Activated naive CD4-positive, alpha-beta T cell treated with anti-CD3 and anti-CD28 coated beads, Interleukin-2, amount 50 U/mL, for 24 hours (primary cell): ENCODE measurements around the gene PRMT5.
"Not testable (repeated sequence)": the region's sequence is repeated elsewhere in the genome, so short reads cannot be mapped to it uniquely, and the experiment has no call there.

Source experiments
- H3K27ac Mint-ChIP-seq: one replicate; pipeline ENCODE4 v1.8.0; 2021; ENCODE audit warnings: mild to moderate bottlenecking, mixed read lengths
- H3K27me3 Mint-ChIP-seq: one replicate; pipeline ENCODE4 v1.8.0; 2021; ENCODE audit warnings: mixed read lengths
- H3K36me3 Mint-ChIP-seq: one replicate; pipeline ENCODE4 v1.8.0; 2021; ENCODE audit warnings: mixed read lengths
- H3K4me1 Mint-ChIP-seq: one replicate; pipeline ENCODE4 v1.8.0; 2021; ENCODE audit warnings: mixed read lengths
- H3K4me3 Mint-ChIP-seq: one replicate; pipeline ENCODE4 v1.8.0; 2021; ENCODE audit warnings: mild to moderate bottlenecking, mixed read lengths
- H3K9me3 Mint-ChIP-seq: one replicate; pipeline ENCODE4 v1.8.0; 2021; ENCODE audit warnings: mixed read lengths

The PRMT5 gene

GRCh38 chr14:22955702-22956569, 26.8 kb upstream of the PRMT5 start:
- Mint-ChIP-seq H3K4me3 (peak overlapping the region; percentile 93), H3K36me3 (peaks cover 3% of the 10 kb centered on the region), H3K27ac (peak overlapping the region; percentile 93)

GRCh38 chr14:22952418-22952817, 23.2 kb upstream of the PRMT5 start:
- H3K4me3 Mint-ChIP-seq = no peak overlapping the region
- H3K36me3 Mint-ChIP-seq = peaks cover 7% of the 10 kb centered on the region
- peaks cover 20% of the 10 kb centered on the region for H3K4me1 Mint-ChIP-seq
- no peaks in the 10 kb centered on the region for H3K27me3 Mint-ChIP-seq
- H3K27ac Mint-ChIP-seq = peak overlapping the region; percentile 30
- no peaks in the 10 kb centered on the region for H3K9me3 Mint-ChIP-seq

More at GRCh38 chr14:22955702-22956569, 26.8 kb upstream of the PRMT5 start:
- no peaks in the 10 kb centered on the region for H3K27me3 Mint-ChIP-seq
- H3K9me3 Mint-ChIP-seq = no peaks in the 10 kb centered on the region
- H3K4me1 Mint-ChIP-seq = peaks cover 20% of the 10 kb centered on the region

DNA sequence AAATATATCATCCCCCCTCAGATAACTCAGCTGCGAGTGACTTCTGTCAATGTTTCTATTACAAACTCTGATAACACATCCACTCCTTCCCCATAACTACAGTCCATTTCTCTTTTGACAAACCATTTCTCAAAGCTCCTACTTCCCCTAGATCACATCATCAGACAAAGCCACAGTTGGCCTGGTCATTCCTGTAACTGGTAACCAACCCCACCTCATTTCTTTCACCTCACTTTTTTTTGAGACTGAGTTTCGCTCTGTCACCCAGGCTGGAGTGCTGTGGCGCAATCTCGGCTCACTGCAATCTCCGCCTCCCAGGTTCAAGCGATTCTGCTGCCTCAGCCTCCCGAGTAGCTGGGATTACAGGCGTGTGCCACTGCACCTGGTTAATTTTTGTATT, 22.6 kb upstream of the PRMT5 start:
- H3K36me3 Mint-ChIP-seq = peaks cover 10% of the 10 kb centered on the region
- not testable (repeated sequence) for H3K27me3 Mint-ChIP-seq, H3K27ac Mint-ChIP-seq, H3K4me3 Mint-ChIP-seq, H3K9me3 Mint-ChIP-seq
- H3K4me1 Mint-ChIP-seq = peaks cover 20% of the 10 kb centered on the region

DNA sequence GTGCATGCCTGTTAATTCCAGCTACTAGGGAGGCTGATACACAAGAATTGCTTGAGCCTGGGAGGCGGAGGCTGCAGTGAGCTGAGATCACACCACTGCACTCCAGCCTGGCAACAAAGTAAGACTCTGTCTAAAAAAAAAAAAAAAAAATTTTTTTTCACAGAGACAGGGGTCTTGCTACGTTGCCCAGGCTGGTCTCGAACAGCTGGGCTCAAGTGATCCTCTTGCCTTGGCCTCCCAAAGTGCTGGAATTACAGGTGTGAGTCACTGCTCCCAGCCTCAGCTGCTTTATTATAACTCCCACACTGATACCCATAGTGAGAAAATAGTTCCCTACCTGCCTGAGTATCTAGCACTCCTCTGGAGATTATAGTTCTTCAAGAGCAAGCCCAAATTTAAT, 16.5 kb upstream of the PRMT5 start:
- Mint-ChIP-seq H3K27ac (no peak overlapping the region), H3K27me3 (no peaks in the 10 kb centered on the region), H3K4me1 (no peaks in the 10 kb centered on the region), H3K4me3 (no peak overlapping the region), H3K36me3 (peaks cover 12% of the 10 kb centered on the region), H3K9me3 (no peaks in the 10 kb centered on the region)

DNA sequence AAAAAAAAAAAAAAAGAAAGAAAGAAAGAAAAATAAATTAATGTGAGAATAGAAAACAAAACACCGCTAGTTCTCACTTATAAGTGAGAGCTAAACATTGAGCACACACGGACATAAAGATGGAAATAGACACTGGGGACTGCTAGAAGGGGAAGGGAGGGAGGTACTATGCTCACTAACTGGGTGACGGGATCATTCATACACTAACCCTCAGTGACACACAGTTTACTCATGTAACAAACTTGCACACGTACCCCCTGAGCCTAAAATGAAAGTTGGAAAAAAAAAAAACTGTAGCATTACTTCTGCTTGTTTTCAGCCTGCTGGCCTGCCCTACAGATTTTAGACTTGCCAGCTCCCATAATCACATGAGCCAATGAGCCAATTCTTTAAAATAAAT, 10.5 kb upstream of the PRMT5 start:
- H3K36me3 Mint-ChIP-seq = peaks cover 2% of the 10 kb centered on the region
- H3K9me3 Mint-ChIP-seq = no peaks in the 10 kb centered on the region
- no peaks in the 10 kb centered on the region for H3K4me1 Mint-ChIP-seq
- H3K27me3 Mint-ChIP-seq = no peaks in the 10 kb centered on the region
- no peak overlapping the region for H3K27ac Mint-ChIP-seq
- H3K4me3 Mint-ChIP-seq = no peak overlapping the region

DNA sequence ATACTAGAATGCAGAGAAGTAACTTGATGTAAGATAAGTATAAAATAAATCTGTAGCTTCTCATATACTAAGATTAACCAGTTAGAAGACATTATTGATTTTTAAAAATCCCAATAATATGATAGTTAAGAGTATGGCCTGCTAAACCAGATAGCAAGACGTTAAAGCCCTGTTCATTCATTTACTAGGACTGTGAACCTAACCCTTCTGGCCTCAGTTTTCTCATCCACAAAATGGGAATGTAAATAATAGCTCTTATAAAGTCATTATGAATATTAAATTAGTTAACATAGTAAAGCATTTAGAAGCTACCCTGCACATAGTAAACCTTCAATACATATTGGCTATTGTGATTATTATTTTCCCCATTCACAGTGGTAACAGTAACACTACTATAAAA, 6.0 kb upstream of the PRMT5 start:
- H3K4me1 Mint-ChIP-seq = peaks cover 9% of the 10 kb centered on the region
- H3K4me3 Mint-ChIP-seq = no peak overlapping the region
- H3K27ac Mint-ChIP-seq = no peak overlapping the region
- no peaks in the 10 kb centered on the region for H3K9me3 Mint-ChIP-seq
- no peaks in the 10 kb centered on the region for H3K27me3 Mint-ChIP-seq
- no peaks in the 10 kb centered on the region for H3K36me3 Mint-ChIP-seq

GRCh38 chr14:22932146-22932545, 3.0 kb upstream of the PRMT5 start:
- Mint-ChIP-seq H3K4me3 (no peak overlapping the region), H3K27me3 (no peaks in the 10 kb centered on the region), H3K27ac (no peak overlapping the region), H3K9me3 (no peaks in the 10 kb centered on the region), H3K4me1 (peaks cover 19% of the 10 kb centered on the region), H3K36me3 (peaks cover 3% of the 10 kb centered on the region)

DNA sequence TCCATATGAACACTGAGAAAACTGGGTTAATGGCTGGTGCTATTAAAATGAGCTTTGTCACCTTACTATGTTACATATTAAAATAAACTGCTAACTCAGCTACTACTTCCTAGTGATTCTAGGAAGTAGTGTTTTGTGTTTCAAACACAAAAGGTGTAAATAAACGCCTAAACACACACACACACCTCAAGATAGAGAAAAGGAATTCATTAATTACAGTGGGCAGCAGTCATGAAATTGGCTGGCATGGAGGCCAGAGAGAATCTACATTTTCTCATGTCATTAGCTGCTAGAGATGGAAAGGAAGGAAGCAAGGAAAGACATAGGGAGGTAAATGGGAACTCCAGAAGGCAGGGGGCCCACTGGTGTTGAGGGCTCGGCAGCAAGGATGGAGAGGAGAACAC, 787 bp upstream of the PRMT5 start:
- Mint-ChIP-seq H3K27me3 (no peaks in the 10 kb centered on the region), H3K4me3 (no peak overlapping the region), H3K4me1 (peaks cover 34% of the 10 kb centered on the region), H3K9me3 (no peaks in the 10 kb centered on the region), H3K36me3 (peaks cover 15% of the 10 kb centered on the region), H3K27ac (no peak overlapping the region)

DNA sequence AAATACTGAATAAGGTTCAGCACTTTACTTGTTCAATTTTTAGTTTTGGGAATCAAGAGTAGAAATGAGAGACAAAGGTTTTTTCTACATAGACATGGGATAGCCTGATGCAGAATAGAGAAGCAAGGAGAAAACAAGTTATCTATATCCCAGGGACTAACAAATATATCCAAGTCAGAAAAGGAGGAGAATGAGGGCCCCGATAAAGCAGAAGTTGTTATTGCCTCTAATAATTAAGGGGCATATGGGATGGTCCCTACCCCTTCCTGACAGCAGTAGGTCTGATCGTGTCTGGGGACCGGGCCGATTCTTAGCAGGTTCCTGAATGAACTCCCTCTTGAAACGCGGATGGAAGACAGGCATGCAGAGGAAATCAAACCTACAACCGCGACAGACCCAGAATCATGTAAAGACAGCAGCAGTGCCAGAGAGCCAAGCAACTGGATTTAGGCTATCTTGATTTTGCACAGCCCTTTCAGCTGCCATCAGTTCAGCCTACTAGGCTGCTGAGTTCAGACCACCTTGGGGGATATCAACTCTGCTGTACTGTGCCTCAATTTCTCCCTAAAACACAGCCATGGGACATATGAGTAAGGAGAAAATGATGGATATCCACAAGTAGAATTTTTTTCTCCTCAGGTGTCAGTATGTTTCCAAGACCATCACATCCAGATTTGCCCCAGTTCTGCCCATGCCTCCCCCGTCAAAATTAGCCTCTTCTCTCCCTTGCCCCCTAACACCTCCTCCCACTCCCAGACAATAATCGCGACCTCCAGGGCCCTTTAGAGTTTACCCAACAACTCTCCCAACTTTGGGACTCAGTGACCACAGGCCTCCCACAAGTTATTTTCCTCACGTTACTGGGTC, 706 bp downstream of the PRMT5 start:
- Mint-ChIP-seq H3K4me1 (peaks cover 34% of the 10 kb centered on the region), H3K9me3 (no peaks in the 10 kb centered on the region), H3K27me3 (no peaks in the 10 kb centered on the region)

DNA sequence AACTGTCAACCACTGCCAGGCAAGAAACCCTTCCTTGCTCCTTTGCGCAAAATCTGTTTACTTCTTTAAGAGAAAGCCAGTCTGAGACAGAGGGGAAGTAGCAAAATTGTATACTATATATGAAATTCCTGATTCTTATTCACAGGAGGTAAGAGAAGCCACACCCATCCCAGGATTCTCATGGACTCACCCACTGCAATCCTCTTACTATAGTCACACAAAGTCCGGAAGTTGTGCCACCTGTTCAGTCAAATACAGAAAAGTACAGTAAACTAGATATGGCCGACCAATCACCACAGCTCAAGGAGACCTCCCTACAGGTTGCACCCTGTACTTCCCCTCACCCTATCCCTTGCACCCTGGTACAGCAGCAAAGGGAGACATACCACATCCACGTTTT, 2.9 kb downstream of the PRMT5 start:
- Mint-ChIP-seq H3K27ac (peak overlapping the region; percentile 41), H3K27me3 (no peaks in the 10 kb centered on the region), H3K4me3 (peak overlapping the region; percentile 39), H3K36me3 (peaks cover 28% of the 10 kb centered on the region), H3K4me1 (peaks cover 34% of the 10 kb centered on the region), H3K9me3 (no peaks in the 10 kb centered on the region)

More for the DNA sequence above, 706 bp downstream of the PRMT5 start:
- Mint-ChIP-seq H3K4me3 (no peak overlapping the region), H3K27ac (no peak overlapping the region), H3K36me3 (peaks cover 22% of the 10 kb centered on the region)

- peaks cover 33% of the 10 kb centered on the region for H3K36me3 Mint-ChIP-seq
- no peak overlapping the region for H3K4me3 Mint-ChIP-seq
- no peaks in the 10 kb centered on the region for H3K9me3 Mint-ChIP-seq
- H3K27me3 Mint-ChIP-seq = no peaks in the 10 kb centered on the region
- H3K4me1 Mint-ChIP-seq = peaks cover 34% of the 10 kb centered on the region
- H3K27ac Mint-ChIP-seq = no peak overlapping the region
These were observed 3.7 kb downstream of the PRMT5 start for GRCh38 chr14:22925513-22925912.

GRCh38 chr14:22923746-22924145, 5.4 kb downstream of the PRMT5 start:
- H3K4me3 Mint-ChIP-seq = no peak overlapping the region
- H3K9me3 Mint-ChIP-seq = no peaks in the 10 kb centered on the region
- H3K36me3 Mint-ChIP-seq = peaks cover 33% of the 10 kb centered on the region
- peaks cover 45% of the 10 kb centered on the region for H3K4me1 Mint-ChIP-seq
- H3K27ac Mint-ChIP-seq = no peak overlapping the region
- H3K27me3 Mint-ChIP-seq = no peaks in the 10 kb centered on the region

- H3K36me3 Mint-ChIP-seq = peaks cover 31% of the 10 kb centered on the region
These were observed 6.9 kb downstream of the PRMT5 start for GRCh38 chr14:22922294-22922693.

DNA sequence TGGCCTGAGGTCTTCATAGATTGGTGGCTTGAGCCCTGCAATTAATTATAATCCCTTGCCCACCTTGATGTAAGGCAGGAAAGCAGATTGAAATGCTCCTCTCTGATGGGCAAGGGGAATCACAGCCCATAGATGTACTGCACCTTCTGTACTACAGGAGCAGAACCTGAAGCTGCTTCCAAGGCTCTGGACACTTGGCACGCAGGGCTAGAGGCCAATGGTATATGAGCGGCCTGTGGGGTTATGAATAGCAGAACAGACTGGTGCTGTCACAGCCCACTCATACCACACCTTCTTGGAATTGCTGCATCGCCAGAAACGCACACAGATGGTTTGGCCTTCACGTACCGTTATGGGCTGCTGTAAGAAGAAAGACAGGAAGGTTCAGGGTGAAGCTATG, 8.5 kb downstream of the PRMT5 start:
- H3K4me3 Mint-ChIP-seq = no peak overlapping the region
- no peaks in the 10 kb centered on the region for H3K9me3 Mint-ChIP-seq
- H3K27me3 Mint-ChIP-seq = no peaks in the 10 kb centered on the region
- H3K36me3 Mint-ChIP-seq = peaks cover 20% of the 10 kb centered on the region
- H3K27ac Mint-ChIP-seq = no peak overlapping the region
- H3K4me1 Mint-ChIP-seq = peaks cover 46% of the 10 kb centered on the region

More at GRCh38 chr14:22922294-22922693, 6.9 kb downstream of the PRMT5 start:
- Mint-ChIP-seq H3K4me3 (no peak overlapping the region), H3K27me3 (no peaks in the 10 kb centered on the region), H3K27ac (no peak overlapping the region), H3K9me3 (no peaks in the 10 kb centered on the region), H3K4me1 (peaks cover 46% of the 10 kb centered on the region)

- H3K4me3 Mint-ChIP-seq = peak overlapping the region; percentile 94
- peaks cover 17% of the 10 kb centered on the region for H3K36me3 Mint-ChIP-seq
- H3K27ac Mint-ChIP-seq = peak overlapping the region; percentile 99
- no peaks in the 10 kb centered on the region for H3K9me3 Mint-ChIP-seq
- H3K4me1 Mint-ChIP-seq = peaks cover 53% of the 10 kb centered on the region
- H3K27me3 Mint-ChIP-seq = no peaks in the 10 kb centered on the region
These were observed 9.6 kb downstream of the PRMT5 start for GRCh38 chr14:22919601-22919921.
